ENCODE measurements around the gene H3-3A.

- TF ChIP-seq CTCF (IDR thresholded peaks at IDR 0.05; ENCODE audit: low read depth, low read length) (no peak), EZH2phosphoT487 (IDR thresholded peaks at IDR 0.05; ENCODE audit: low read depth) (no peak)
These were observed 49.4 kb downstream of the H3-3A start for GRCh38 chr1:226111883-226112261.

All from OCI-LY3 (cell line).